Aorta (tissue), 5 donors: ENCODE results near the gene QSOX1. TPM values are rescaled to one million over a fixed set of nuclear protein-coding genes. Genes with fewer than 3 reads are reported as not detected.

Source experiments
- ATAC-seq: fragments of 200-7000 bp; cut with Tn5 transposase; one replicate; pipeline ENCODE4 v1.9.1; 2022; ENCODE audit warnings: moderate library complexity; ENCODE audit not compliant: low FRiP score
- DNase-seq, 2 donors: peaks; one replicate each; pipeline ENCODE4 v3.0.0-alpha.2; 2020
- H3K27ac ChIP-seq, 2 donors: one replicate each; pipeline ENCODE4 v1.5.1; 2013; ENCODE audit warnings: low read length in 2 of 2, mild to moderate bottlenecking in 2 of 2, moderate library complexity in 2 of 2, control low read depth in 1 of 2, inconsistent platforms in 1 of 2, low read depth in 1 of 2
- H3K27me3 ChIP-seq, 2 donors: one replicate each; pipeline ENCODE4 v1.6.1; 2013; ENCODE audit warnings: control low read depth in 1 of 2, low read length in 1 of 2, mild to moderate bottlenecking in 1 of 2, moderate library complexity in 1 of 2; ENCODE audit not compliant: insufficient read depth in 2 of 2, control insufficient read depth in 1 of 2
- H3K36me3 ChIP-seq, 2 donors: one replicate each; pipeline ENCODE4 v1.6.1; 2013; ENCODE audit warnings: control low read depth in 1 of 2, low read length in 1 of 2, mild to moderate bottlenecking in 1 of 2; ENCODE audit not compliant: insufficient read depth in 2 of 2, control insufficient read depth in 1 of 2
- H3K4me1 ChIP-seq, 2 donors: one replicate each; pipeline ENCODE4 v1.6.1; 2013; ENCODE audit warnings: low read length in 2 of 2, control low read depth in 1 of 2, mild to moderate bottlenecking in 1 of 2, moderate library complexity in 1 of 2; ENCODE audit not compliant: insufficient read depth in 2 of 2, control insufficient read depth in 1 of 2
- H3K4me3 ChIP-seq, 2 donors: one replicate each; pipeline ENCODE4 v1.5.1; 2013; ENCODE audit warnings: low read length in 2 of 2, control low read depth in 1 of 2, mild to moderate bottlenecking in 1 of 2
- H3K9me3 ChIP-seq: one replicate; pipeline ENCODE4 v1.6.1; 2013; ENCODE audit warnings: mild to moderate bottlenecking, low read length; ENCODE audit not compliant: control insufficient read depth
- WGBS, 2 donors: extraction: QIAGEN DNeasy Blood & Tissue Kit; methylation state at CpG; one replicate each; pipeline ENCODE4 v1.1.7; 2013; 5-methylcytosine and 5-hydroxymethylcytosine counted together
- intact Hi-C, 2 donors: fragments of 100-400 bp; cut with DNase I; formaldehyde crosslinking; loops; one replicate each; pipeline versions ENCODE4 v1.14.2 to v1.15.0; 2022
- polyA plus RNA-seq, 2 donors: library from polyadenylated mRNA; stranded (reverse); fragments of 200-250 nt; gene quantifications; one replicate each; pipeline ENCODE4 v1.2.3, GENCODE V29; 2013
- total RNA-seq, 2 donors: library from RNA; stranded (reverse); fragmentation: NEBNext Ultra II Directional; extraction: Animal tissue kit (Norgen Biotek cat#: 25700); gene quantifications; one replicate each; pipeline ENCODE4 v1.2.1, GENCODE V29; 2021
- donor health status: healthy with polysubstance abuse.
- donor health status: Bipolar disorder and iron deficiency.
- donor health status: DM: no; HTN: no; CAD: no.
- donor health status: DM: no; HTN: no; CAD: no.
- donor health status: DM: yes; HTN: yes; CAD: no.

QSOX1 gene
- total and polyA plus RNA-seq, 4 donors = 24.5 to 181 (median 91.7) TPM

DNA sequence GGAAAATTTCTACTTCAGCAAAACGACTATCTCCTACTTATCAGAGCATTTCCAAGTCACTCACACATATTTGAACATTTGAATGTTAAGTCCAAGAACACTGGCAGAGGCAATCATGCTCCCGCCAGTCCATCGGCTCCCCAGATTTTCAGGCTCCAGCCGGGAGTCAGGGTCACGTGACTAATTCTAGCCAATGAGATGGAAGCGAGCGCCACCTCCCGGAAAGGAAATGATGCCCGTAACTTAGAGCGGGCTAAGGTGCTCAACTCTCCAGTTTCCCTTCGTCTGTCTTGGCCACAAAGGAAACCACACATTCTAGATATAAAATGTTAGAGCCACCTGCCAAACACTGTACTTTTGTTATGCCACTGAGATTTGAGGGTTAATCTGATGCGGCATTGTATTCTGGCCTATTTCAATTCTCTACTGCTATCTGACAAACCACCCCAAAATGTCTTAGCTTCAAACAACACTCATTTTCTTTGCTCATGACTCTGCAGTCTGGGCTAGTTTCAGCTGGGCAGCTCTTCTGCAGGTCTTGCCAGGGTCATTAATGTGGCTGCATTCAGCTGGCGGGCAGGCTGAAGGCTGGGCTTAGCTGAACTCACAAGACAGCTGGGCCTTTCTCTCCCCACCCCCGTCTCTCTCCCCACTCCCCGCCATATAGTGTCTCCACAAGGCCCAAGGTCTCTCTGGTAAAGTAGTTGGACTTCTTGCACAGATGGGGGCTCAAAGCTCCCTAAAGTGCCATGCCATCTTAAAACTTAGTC lies 58.9 kb downstream of the QSOX1 start:
- Histone ChIP-seq H3K9me3 (no peaks in the 10 kb centered on the region), H3K36me3 (no peaks in the 10 kb centered on the region), H3K27me3 (no peaks in the 10 kb centered on the region), H3K27ac (no peak overlapping the region), H3K4me1 (no peaks in the 10 kb centered on the region), H3K4me3 (no peak overlapping the region)
- DNase-seq = peak in 1 of 2 donors; percentile 52
- WGBS, 2 donors = 64 to 65% methylated on average over 15 of the region's 15 CpGs
- intact Hi-C loops = no loop called here
- ATAC-seq = no peak

DNA sequence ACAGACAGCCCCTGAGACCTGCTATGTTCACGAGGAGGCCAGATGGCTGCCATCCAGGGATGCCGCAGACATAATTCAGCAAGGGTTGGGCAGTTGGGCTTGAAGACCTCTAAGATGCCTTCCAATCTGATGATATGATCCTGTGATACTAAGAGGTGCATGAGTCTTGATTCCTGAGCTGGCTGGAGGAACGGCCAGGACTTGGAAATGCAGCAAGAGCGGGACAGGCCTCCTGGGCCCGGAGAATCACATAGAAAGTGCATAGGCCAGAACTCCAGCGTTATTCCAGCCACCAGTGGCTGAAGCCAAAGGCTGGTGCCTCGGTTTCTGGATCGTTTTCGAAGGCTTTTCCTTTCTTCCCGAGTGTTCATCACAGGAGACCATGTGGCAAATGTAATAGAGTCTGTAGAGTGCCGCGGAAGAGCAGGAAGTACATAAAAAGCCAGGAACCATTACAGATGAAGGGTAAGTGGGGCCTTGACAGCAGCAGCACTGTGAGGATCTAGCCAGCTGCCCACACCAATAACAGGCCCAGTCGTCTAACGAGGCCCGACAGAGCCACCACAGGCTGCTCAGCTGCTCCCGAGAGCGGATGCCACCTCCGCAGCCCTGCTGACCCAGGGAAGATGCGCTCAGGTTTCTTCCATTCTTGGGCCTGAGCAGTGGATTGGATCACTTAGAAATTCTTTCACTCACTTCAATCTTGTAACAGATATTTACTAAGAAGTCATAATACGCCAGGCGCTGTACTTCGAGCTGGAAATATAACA lies 61.4 kb downstream of the QSOX1 start:
- H3K27me3 ChIP-seq = no peaks in the 10 kb centered on the region
- no peaks in the 10 kb centered on the region for H3K9me3 ChIP-seq
- no peak overlapping the region for H3K4me3 ChIP-seq
- ATAC-seq (no peak), DNase-seq (no peak)
- no peak overlapping the region for H3K27ac ChIP-seq
- no peaks in the 10 kb centered on the region for H3K4me1 ChIP-seq
- 93 to 94% methylated on average over 22 of the region's 22 CpGs for WGBS, 2 donors
- no peaks in the 10 kb centered on the region for H3K36me3 ChIP-seq
- intact Hi-C loops = no loop called here

DNA sequence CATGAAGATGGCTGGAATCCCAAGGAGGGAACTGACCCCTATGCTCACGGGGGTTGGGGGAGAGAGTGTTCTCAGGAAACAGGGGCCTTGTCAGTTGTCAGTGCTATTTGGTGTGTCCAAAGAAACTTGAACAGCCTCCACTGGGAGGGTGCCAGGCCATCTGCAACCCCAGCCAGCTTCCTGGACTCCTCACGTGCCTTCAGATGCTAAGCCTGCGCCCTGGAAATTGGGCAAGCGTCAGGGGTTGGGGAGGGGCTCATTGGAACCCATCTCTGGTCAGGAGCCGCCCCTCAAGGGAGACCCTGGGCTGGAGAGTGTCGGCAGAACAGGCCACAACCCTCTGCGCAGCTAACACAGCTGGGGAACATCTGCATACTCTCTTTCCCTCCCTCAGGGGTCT lies 62.3 kb downstream of the QSOX1 start:
- no peaks in the 10 kb centered on the region for H3K27me3 ChIP-seq
- no peaks in the 10 kb centered on the region for H3K36me3 ChIP-seq
- H3K27ac ChIP-seq = no peak overlapping the region
- no peaks in the 10 kb centered on the region for H3K9me3 ChIP-seq
- intact Hi-C loops = no loop called here
- DNase-seq = no peak
- H3K4me1 ChIP-seq = no peaks in the 10 kb centered on the region
- 80 to 83% methylated on average over 7 of the region's 7 CpGs for WGBS, 2 donors
- no peak for ATAC-seq
- no peak overlapping the region for H3K4me3 ChIP-seq

DNA sequence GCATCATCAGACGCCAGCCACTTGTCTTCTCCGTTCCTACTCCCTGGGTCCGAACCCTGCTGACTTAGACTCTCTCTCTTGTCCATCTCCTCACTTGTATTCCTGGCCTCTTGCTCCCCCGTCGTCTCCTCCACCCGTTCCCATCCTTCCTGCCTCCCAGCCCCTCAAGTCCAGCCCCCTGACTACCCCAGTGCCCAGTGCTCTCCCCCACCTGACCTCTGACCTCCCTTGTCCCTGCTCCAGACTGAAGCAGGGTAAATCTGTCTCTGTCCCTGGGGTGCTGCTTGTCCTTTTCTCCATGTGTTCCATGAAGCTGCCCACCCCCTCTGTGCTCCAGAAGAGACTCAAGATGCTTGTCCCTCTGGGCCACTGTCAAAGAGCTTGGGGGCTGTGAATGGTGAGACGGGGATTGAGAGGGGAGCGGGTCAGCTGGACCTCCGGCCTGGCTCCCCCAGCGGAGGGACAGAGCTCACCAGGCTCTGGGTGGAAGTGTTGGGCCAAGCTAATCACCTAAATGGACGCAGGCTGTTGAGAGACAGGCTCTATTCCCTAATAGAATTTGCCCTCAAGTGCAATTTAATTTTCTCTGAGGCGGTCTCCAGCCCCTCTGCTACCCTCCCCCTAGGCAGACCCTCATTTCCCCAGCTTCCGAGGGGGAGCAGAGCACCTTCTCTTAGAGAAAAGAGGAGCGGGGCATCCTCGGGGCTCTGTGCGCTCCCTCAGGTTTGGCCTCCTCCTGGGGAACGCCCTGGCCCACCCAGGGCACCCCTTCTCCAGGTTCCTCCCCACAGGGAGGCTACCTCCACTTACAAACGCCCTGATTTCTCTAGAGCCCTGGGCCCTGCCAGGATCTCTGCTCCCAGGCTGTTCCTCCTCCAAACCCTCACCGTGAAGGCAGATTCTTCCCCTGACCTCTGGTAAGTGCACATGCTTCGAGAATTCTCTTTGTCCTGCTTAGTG lies 64.4 kb downstream of the QSOX1 start:
- no peaks in the 10 kb centered on the region for H3K4me1 ChIP-seq
- no peaks in the 10 kb centered on the region for H3K9me3 ChIP-seq
- DNase-seq (no peak), ATAC-seq (no peak)
- H3K36me3 ChIP-seq = no peaks in the 10 kb centered on the region
- WGBS, 2 donors = 83 to 88% methylated on average over 17 to 20 of the region's 20 CpGs
- intact Hi-C loops = no loop called here
- no peak overlapping the region for H3K27ac ChIP-seq
- H3K27me3 ChIP-seq = no peaks in the 10 kb centered on the region
- no peak overlapping the region for H3K4me3 ChIP-seq

DNA sequence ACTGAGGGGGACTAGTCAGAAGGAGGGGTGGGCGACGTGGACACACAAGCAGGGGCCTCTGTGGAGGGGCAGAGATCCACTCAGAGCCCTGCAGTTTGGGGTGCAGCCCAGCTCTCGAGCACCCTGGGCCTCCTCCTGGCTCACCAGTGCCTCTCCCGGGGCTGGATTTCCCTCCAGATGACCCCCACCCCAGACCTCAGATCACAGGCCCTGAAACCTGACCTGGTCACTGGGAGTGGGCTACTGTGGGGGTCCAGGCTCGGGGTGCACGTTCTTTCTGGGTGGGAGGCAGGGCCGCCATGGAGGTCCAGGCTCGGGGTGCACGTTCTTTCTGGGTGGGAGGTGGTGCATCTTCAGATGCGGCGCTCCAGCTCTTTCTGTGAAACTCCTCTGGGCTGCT lies 65.1 kb downstream of the QSOX1 start:
- ATAC-seq (no peak), DNase-seq (no peak)
- Histone ChIP-seq H3K27ac (no peak overlapping the region), H3K4me3 (no peak overlapping the region), H3K4me1 (no peaks in the 10 kb centered on the region), H3K27me3 (no peaks in the 10 kb centered on the region), H3K9me3 (no peaks in the 10 kb centered on the region), H3K36me3 (no peaks in the 10 kb centered on the region)
- WGBS, 2 donors = 88 to 89% methylated on average over 11 of the region's 11 CpGs
- intact Hi-C loops = no loop called here

DNA sequence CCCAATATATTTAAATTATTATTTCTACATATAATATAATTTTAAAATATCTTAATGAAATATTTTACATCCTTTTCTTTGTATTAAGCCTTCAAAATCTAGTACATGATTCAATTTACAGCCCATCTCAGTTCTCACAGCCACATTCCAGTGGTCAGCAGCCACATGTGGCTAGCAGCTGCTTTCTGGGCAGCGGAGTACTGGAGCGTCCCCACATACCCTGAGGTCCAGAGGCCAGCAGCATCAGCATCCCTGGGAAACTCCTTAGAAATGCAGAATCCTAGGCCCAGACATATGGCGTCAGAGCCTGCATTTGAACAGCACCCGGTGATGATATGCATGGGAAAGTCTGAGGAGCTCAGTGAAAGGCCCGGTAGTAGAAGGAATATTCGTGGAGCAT lies 66.8 kb downstream of the QSOX1 start:
- H3K27me3 ChIP-seq = no peaks in the 10 kb centered on the region
- no peaks in the 10 kb centered on the region for H3K4me1 ChIP-seq
- intact Hi-C loops = no loop called here

DNA sequence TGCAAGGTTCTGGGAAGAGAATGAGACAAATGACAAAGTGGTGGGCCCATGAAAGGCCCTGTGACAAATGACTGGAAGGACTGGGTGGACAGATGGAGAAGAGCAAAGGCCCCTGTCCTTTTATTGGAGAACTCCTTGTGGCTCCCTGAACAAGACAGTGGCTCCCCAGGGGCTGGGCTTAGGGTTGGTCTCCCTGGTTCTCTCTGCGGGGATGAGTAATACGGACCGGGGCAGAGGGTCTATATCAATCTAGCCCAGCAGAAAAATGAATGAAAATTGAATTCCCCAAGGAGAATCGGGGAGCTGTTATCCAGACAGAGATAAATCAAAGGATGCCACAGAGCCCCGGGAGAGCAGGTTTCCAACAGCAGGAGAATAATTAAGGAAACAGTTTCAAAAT lies 70.2 kb downstream of the QSOX1 start:
- Histone ChIP-seq H3K27ac (no peak overlapping the region), H3K4me3 (no peak overlapping the region), H3K27me3 (no peaks in the 10 kb centered on the region), H3K4me1 (no peaks in the 10 kb centered on the region), H3K9me3 (no peaks in the 10 kb centered on the region), H3K36me3 (no peaks in the 10 kb centered on the region)
- DNase-seq (no peak), ATAC-seq (no peak)
- intact Hi-C loops = no loop called here
- 65 to 73% methylated on average over 5 of the region's 5 CpGs for WGBS, 2 donors

More for the DNA sequence above, 66.8 kb downstream of the QSOX1 start:
- WGBS, 2 donors = 85 to 90% methylated on average over 6 of the region's 6 CpGs
- DNase-seq = no peak
- no peaks in the 10 kb centered on the region for H3K9me3 ChIP-seq
- H3K36me3 ChIP-seq = no peaks in the 10 kb centered on the region
- H3K4me3 ChIP-seq = no peak overlapping the region
- no peak for ATAC-seq
- no peak overlapping the region for H3K27ac ChIP-seq

DNA sequence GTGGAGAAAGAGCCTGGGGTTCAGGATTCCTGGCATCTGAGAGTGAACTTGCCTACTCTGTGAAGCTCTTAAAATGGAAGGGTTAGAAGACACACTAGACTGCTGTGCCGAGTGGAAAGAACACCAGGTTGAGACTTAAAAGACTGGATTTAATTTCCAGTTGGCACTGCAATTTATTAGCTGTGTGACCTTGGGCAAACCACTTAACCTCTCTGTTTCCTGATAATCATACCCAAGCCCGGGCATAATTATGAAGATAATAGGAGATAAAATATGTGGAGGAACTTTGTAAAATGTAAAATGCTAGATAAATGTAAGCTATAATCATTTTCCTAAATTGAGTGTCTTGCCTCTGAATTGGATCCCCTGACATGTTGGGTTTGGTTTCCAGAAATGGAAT lies 70.7 kb downstream of the QSOX1 start:
- no peak for DNase-seq
- H3K36me3 ChIP-seq = no peaks in the 10 kb centered on the region
- H3K4me3 ChIP-seq = no peak overlapping the region
- no peaks in the 10 kb centered on the region for H3K4me1 ChIP-seq
- no peak overlapping the region for H3K27ac ChIP-seq
- no peaks in the 10 kb centered on the region for H3K27me3 ChIP-seq
- H3K9me3 ChIP-seq = no peaks in the 10 kb centered on the region
- 78 to 83% methylated on average over 2 of the region's 2 CpGs for WGBS, 2 donors
- no peak for ATAC-seq
- intact Hi-C loops = no loop called here
